ENCODE data around the gene SLC25A43. TPM values are rescaled to one million over a fixed set of nuclear protein-coding genes. Genes with fewer than 3 reads are reported as not detected.
A peak's percentile ranks its signal among the peaks of the same experiment; 100 is the strongest.
"Not testable (repeated sequence)": the region's sequence is repeated elsewhere in the genome, so short reads cannot be mapped to it uniquely, and the experiment has no call there.

Gene SLC25A43
- total RNA-seq, 2 experiments from 2014 or later, result 13.7 to 15.6 TPM

- H3K79me2 ChIP-seq (ENCODE audit: insufficient read depth, low read depth, low read length), result no peaks in the 10 kb centered on the region
- peak; percentile 10 for DNase-seq (ENCODE audit: low spot score)
- no peak overlapping the region for H2AFZ ChIP-seq (ENCODE audit: low read length)
- ChIA-PET CTCF (ENCODE audit: unreplicated experiment) (no interaction called here), POLR2A (interaction anchor here (0.5 kb wide), 1 partner anchor 43 kb away, joined by 3 read pairs; no protein-coding TSS in a partner anchor)
- peak overlapping the region; percentile 20; the same call in 1 of the 2 replicates for H3K4me2 ChIP-seq (ENCODE audit: low read length)
- intact Hi-C loops (cut with micrococcal nuclease; ENCODE audit: unreplicated experiment), result no loop called here
- no peak overlapping the region for H3K4me3 ChIP-seq (ENCODE audit: low read depth, low read length, poor library complexity, severe bottlenecking)
- no peaks in the 10 kb centered on the region for H3K9me2 ChIP-seq (ENCODE audit: insufficient read depth, low read length)
- peaks cover 11% of the 10 kb centered on the region for H3K4me1 ChIP-seq (ENCODE audit: insufficient read depth, low read length, poor library complexity, severe bottlenecking)
- H3K36me3 ChIP-seq (ENCODE audit: insufficient read depth, low read length), result no peaks in the 10 kb centered on the region
- no peak overlapping the region for H3K27ac ChIP-seq (ENCODE audit: low read depth, low read length, poor library complexity, severe bottlenecking)
- TF ChIP-seq EZH2phosphoT487 (IDR thresholded peaks at IDR 0.05; ENCODE audit: borderline replicate concordance, low read depth, low read length) (no peak), CTCF (conservative IDR thresholded peaks at IDR 0.05; ENCODE audit: low read length) (no peak)
- no TSS peak for BruUV-seq (replicated peaks)
- H4K20me1 ChIP-seq (ENCODE audit: insufficient read depth, low read length), result no peaks in the 10 kb centered on the region
- no peaks in the 10 kb centered on the region for H3K9me3 ChIP-seq (ENCODE audit: low read length)
Measured at GRCh38 chrX:119482041-119482440, 82.9 kb downstream of the SLC25A43 start.

- ChIA-PET CTCF (ENCODE audit: unreplicated experiment) (no interaction called here), POLR2A (interaction anchor here (0.6 kb wide), 1 partner anchor 9 kb away, joined by 3 read pairs; no protein-coding TSS in a partner anchor)
- H3K27ac ChIP-seq (ENCODE audit: low read depth, low read length, poor library complexity, severe bottlenecking), result no peak overlapping the region
- H3K4me1 ChIP-seq (ENCODE audit: insufficient read depth, low read length, poor library complexity, severe bottlenecking), result peaks cover 11% of the 10 kb centered on the region
- no peaks in the 10 kb centered on the region for H3K79me2 ChIP-seq (ENCODE audit: insufficient read depth, low read depth, low read length)
- no peaks in the 10 kb centered on the region for H3K36me3 ChIP-seq (ENCODE audit: insufficient read depth, low read length)
- intact Hi-C loops (cut with micrococcal nuclease; ENCODE audit: unreplicated experiment), result no loop called here
- no peaks in the 10 kb centered on the region for H3K9me2 ChIP-seq (ENCODE audit: insufficient read depth, low read length)
- no peak for TF ChIP-seq EZH2phosphoT487 (IDR thresholded peaks at IDR 0.05; ENCODE audit: borderline replicate concordance, low read depth, low read length)
- peak; percentile 62 for TF ChIP-seq CTCF (conservative IDR thresholded peaks at IDR 0.05; ENCODE audit: low read length)
- no peak for DNase-seq (ENCODE audit: low spot score)
- H2AFZ ChIP-seq (ENCODE audit: low read length), result no peak overlapping the region
- H3K9me3 ChIP-seq (ENCODE audit: low read length), result no peaks in the 10 kb centered on the region
- H3K4me2 ChIP-seq (ENCODE audit: low read length), result peak overlapping the region; percentile 20; the same call in 1 of the 2 replicates
- H3K4me3 ChIP-seq (ENCODE audit: low read depth, low read length, poor library complexity, severe bottlenecking), result no peak overlapping the region
- BruUV-seq (replicated peaks), result no TSS peak
- no peaks in the 10 kb centered on the region for H4K20me1 ChIP-seq (ENCODE audit: insufficient read depth, low read length)
Measured at GRCh38 chrX:119482481-119483480, 83.6 kb downstream of the SLC25A43 start.

GRCh38 chrX:119486745-119487144 lies 87.6 kb downstream of the SLC25A43 start:
- Histone ChIP-seq H2AFZ (ENCODE audit: low read length) (no peak overlapping the region), H3K79me2 (ENCODE audit: insufficient read depth, low read depth, low read length) (no peaks in the 10 kb centered on the region), H3K4me2 (ENCODE audit: low read length) (no peak overlapping the region), H3K9me3 (ENCODE audit: low read length) (no peaks in the 10 kb centered on the region), H3K4me1 (ENCODE audit: insufficient read depth, low read length, poor library complexity, severe bottlenecking) (peaks cover 8% of the 10 kb centered on the region), H3K9me2 (ENCODE audit: insufficient read depth, low read length) (no peaks in the 10 kb centered on the region), H3K27ac (ENCODE audit: low read depth, low read length, poor library complexity, severe bottlenecking) (no peak overlapping the region), H4K20me1 (ENCODE audit: insufficient read depth, low read length) (no peaks in the 10 kb centered on the region), H3K36me3 (ENCODE audit: insufficient read depth, low read length) (no peaks in the 10 kb centered on the region), H3K4me3 (ENCODE audit: low read depth, low read length, poor library complexity, severe bottlenecking) (no peak overlapping the region)
- DNase-seq (ENCODE audit: low spot score), result no peak
- intact Hi-C loops (cut with micrococcal nuclease; ENCODE audit: unreplicated experiment), result no loop called here
- TF ChIP-seq EZH2phosphoT487 (IDR thresholded peaks at IDR 0.05; ENCODE audit: borderline replicate concordance, low read depth, low read length) (no peak), CTCF (conservative IDR thresholded peaks at IDR 0.05; ENCODE audit: low read length) (no peak)
- POLR2A ChIA-PET, result no interaction called here
- CTCF ChIA-PET (ENCODE audit: unreplicated experiment), result no interaction called here
- BruUV-seq (replicated peaks), result no TSS peak

- H3K4me3 ChIP-seq (ENCODE audit: low read depth, low read length, poor library complexity, severe bottlenecking); CTCF ChIA-PET (ENCODE audit: unreplicated experiment); H3K4me2 ChIP-seq (ENCODE audit: low read length); H3K4me1 ChIP-seq (ENCODE audit: insufficient read depth, low read length, poor library complexity, severe bottlenecking); BruUV-seq (replicated peaks); H4K20me1 ChIP-seq (ENCODE audit: insufficient read depth, low read length); intact Hi-C loops (cut with micrococcal nuclease; ENCODE audit: unreplicated experiment); POLR2A ChIA-PET; DNase-seq (ENCODE audit: low spot score); H3K9me3 ChIP-seq (ENCODE audit: low read length); H3K27ac ChIP-seq (ENCODE audit: low read depth, low read length, poor library complexity, severe bottlenecking); H2AFZ ChIP-seq (ENCODE audit: low read length); H3K9me2 ChIP-seq (ENCODE audit: insufficient read depth, low read length); H3K36me3 ChIP-seq (ENCODE audit: insufficient read depth, low read length); H3K79me2 ChIP-seq (ENCODE audit: insufficient read depth, low read depth, low read length): not testable (repeated sequence)
Measured at GRCh38 chrX:119487766-119488165, 88.6 kb downstream of the SLC25A43 start.

Measured in OCI-LY7 (cell line).